ENCODE data around the gene ERFL.
A peak's percentile ranks its signal among the peaks of the same experiment; 100 is the strongest.

The ERFL gene

DNA sequence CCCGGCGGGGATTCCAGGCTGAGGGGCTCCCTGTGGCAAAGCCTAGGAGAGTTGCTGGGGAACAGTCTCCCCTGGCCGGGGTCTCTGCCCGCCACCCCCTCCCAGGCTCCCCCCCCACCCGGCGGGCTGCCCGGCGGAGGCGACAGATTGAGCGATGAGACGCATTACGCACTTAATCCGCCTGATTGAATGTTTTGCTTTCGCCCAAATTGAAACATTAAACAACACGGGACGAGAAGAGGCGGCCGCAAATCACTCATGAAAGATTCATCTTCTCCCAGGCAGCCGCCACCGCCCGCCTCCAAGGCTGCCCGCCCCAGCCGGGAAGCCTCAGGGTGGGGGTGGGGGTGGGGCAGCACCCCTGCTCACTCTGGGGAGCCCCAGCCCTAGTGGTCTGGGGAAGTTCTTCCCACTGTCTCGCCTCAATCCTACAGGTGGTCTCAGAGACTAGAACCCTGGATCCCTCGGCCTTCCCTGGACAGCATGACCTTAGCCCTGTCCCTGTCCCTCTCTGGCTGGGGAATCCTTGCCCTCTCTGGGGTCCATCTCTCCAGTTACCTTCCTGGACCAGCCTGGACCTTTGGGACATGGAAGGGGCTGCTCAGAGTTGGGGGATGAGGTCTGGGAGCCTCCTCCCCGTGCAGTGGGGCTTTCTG is 7.6 kb upstream of the ERFL start:
- no peak for DNase-seq (ENCODE audit: low read depth in 1 of 2, low spot score in 1 of 2)
- Histone ChIP-seq H3K27ac (replicated peaks) (no peak overlapping the region), H3K4me3 (replicated peaks; ENCODE audit: insufficient read depth, low read length) (no peak overlapping the region), H3K27me3 (ENCODE audit: insufficient read depth, poor library complexity, severe bottlenecking) (peaks cover 14% of the 10 kb centered on the region)
- TF ChIP-seq, protein P1, sequence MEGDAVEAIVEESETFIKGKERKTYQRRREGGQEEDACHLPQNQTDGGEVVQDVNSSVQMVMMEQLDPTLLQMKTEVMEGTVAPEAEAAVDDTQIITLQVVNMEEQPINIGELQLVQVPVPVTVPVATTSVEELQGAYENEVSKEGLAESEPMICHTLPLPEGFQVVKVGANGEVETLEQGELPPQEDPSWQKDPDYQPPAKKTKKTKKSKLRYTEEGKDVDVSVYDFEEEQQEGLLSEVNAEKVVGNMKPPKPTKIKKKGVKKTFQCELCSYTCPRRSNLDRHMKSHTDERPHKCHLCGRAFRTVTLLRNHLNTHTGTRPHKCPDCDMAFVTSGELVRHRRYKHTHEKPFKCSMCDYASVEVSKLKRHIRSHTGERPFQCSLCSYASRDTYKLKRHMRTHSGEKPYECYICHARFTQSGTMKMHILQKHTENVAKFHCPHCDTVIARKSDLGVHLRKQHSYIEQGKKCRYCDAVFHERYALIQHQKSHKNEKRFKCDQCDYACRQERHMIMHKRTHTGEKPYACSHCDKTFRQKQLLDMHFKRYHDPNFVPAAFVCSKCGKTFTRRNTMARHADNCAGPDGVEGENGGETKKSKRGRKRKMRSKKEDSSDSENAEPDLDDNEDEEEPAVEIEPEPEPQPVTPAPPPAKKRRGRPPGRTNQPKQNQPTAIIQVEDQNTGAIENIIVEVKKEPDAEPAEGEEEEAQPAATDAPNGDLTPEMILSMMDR (IDR thresholded peaks at IDR 0.05; ENCODE audit: insufficient read depth, low read length), result no peak
- TF ChIP-seq SPI1 (IDR thresholded peaks at IDR 0.05; ENCODE audit: borderline replicate concordance, low read depth) (no peak), POLR2AphosphoS5 (IDR thresholded peaks at IDR 0.05; ENCODE audit: low read depth) (no peak), GABPA (IDR thresholded peaks at IDR 0.05; ENCODE audit: low read depth) (no peak)
- TF ChIP-seq, protein P2, sequence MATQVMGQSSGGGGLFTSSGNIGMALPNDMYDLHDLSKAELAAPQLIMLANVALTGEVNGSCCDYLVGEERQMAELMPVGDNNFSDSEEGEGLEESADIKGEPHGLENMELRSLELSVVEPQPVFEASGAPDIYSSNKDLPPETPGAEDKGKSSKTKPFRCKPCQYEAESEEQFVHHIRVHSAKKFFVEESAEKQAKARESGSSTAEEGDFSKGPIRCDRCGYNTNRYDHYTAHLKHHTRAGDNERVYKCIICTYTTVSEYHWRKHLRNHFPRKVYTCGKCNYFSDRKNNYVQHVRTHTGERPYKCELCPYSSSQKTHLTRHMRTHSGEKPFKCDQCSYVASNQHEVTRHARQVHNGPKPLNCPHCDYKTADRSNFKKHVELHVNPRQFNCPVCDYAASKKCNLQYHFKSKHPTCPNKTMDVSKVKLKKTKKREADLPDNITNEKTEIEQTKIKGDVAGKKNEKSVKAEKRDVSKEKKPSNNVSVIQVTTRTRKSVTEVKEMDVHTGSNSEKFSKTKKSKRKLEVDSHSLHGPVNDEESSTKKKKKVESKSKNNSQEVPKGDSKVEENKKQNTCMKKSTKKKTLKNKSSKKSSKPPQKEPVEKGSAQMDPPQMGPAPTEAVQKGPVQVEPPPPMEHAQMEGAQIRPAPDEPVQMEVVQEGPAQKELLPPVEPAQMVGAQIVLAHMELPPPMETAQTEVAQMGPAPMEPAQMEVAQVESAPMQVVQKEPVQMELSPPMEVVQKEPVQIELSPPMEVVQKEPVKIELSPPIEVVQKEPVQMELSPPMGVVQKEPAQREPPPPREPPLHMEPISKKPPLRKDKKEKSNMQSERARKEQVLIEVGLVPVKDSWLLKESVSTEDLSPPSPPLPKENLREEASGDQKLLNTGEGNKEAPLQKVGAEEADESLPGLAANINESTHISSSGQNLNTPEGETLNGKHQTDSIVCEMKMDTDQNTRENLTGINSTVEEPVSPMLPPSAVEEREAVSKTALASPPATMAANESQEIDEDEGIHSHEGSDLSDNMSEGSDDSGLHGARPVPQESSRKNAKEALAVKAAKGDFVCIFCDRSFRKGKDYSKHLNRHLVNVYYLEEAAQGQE (IDR thresholded peaks at IDR 0.05; ENCODE audit: insufficient replicate concordance, low read depth), result no peak

DNA sequence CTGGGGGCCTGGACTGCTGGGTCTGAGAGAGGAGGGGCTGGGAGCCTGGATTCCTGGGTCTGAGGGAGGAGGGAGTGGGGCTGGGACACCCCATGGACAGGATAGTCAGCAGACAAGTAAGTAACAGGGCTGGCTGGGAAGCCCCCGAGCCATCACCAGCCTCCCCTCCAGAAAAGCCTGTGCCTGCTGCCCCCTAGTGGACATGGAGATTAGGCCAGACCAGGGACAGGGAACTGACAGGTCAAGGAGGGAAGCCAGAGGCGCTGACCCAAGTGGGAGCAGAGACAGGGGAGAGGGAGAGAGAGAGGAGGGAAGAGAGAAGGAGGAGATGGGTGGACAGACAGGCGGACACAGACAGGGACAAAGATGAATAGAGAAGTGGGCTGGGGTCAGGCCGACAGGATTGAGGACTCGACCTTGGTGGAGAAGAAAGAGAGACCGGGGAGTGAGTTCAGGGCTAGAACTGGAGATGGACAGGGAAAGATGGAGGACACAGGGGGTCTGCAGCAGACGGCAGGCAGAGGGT is 6.7 kb upstream of the ERFL start:
- TF ChIP-seq POLR2AphosphoS5 (IDR thresholded peaks at IDR 0.05; ENCODE audit: low read depth) (no peak), SPI1 (IDR thresholded peaks at IDR 0.05; ENCODE audit: borderline replicate concordance, low read depth) (no peak), GABPA (IDR thresholded peaks at IDR 0.05; ENCODE audit: low read depth) (no peak)
- TF ChIP-seq, protein P1 (IDR thresholded peaks at IDR 0.05; ENCODE audit: insufficient read depth, low read length), result peak; percentile 71
- H3K4me3 ChIP-seq (replicated peaks; ENCODE audit: insufficient read depth, low read length), result no peak overlapping the region
- DNase-seq (ENCODE audit: low read depth in 1 of 2, low spot score in 1 of 2), result peak in 1 of 2 experiments; percentile 61
- H3K27me3 ChIP-seq (ENCODE audit: insufficient read depth, poor library complexity, severe bottlenecking), result peaks cover 11% of the 10 kb centered on the region
- H3K27ac ChIP-seq (replicated peaks), result no peak overlapping the region

DNA sequence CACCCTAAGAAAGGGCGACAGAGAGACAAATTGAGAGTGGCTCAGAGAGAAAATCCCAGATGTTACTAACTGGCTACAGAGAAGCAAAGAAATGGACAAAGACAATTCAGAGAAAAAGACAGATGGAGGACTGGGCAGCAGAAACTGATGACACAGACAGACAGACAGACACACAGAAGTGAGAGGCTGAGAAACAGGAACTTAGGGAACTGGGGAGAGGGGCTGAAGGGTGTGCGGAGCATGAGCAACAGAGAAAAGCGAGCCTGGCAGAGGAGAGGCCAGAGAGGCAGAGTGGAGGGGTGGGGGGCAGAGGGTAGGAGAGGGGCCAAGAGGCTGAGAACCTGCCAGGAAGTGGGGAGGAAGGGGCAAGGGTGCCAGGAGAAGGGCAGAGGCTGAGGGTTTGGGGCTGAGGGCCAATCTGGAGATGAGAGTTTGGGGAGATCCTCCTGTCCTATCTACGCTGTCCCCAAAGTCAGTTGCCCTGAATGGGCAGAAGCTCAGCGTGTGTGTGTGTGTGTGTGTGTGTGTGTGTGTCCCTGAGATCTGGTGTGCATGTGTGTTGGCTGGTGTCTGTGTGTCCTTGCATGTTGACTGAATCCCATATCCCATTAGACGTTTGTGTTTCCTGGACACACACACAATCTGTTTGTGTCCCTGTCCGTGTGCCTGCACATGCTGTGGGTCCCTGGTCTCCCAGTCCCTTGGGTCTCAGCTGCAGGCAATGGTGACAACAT is 5.6 kb upstream of the ERFL start:
- TF ChIP-seq, protein P1 (IDR thresholded peaks at IDR 0.05; ENCODE audit: insufficient read depth, low read length), result no peak
- peak; percentile 19; the same call in 1 of the 2 replicates for TF ChIP-seq SPI1 (IDR thresholded peaks at IDR 0.05; ENCODE audit: borderline replicate concordance, low read depth)
- no peak overlapping the region for H3K27ac ChIP-seq (replicated peaks)

DNA sequence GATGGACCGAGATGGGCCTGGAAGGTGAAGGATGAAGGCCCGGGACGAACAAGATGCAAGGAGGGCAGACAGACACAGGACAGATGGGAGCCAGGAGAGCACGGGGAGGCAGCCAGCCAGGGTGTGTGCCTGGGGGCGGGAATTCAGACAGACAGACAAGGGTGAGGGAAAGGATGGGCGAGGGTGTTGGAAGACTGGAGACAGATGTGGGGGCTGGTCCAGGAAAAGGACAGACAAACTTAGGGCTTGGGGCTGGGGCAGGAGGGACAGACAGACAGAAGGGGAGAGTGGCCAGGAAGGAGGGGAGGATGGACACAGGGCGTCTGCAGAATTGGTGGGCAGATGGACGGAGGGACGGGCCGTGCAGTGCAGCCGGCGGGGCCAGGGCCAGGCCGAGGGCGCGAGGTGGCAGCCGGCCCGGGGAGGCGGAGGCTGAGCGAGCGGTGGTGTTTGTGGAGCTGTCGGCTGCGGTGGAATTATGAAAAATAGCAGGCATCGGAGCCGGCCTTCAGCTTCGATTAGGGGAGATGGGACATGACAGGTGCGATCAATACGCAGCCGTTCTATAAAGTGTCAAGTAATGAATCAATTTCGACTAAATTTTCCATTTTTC is 4.6 kb upstream of the ERFL start:
- TF ChIP-seq POLR2AphosphoS5 (IDR thresholded peaks at IDR 0.05; ENCODE audit: low read depth) (no peak), GABPA (IDR thresholded peaks at IDR 0.05; ENCODE audit: low read depth) (no peak), SPI1 (IDR thresholded peaks at IDR 0.05; ENCODE audit: borderline replicate concordance, low read depth) (no peak)
- TF ChIP-seq, protein P1 (IDR thresholded peaks at IDR 0.05; ENCODE audit: insufficient read depth, low read length), result no peak
- TF ChIP-seq, protein P2 (IDR thresholded peaks at IDR 0.05; ENCODE audit: insufficient replicate concordance, low read depth), result no peak
- Histone ChIP-seq H3K27me3 (ENCODE audit: insufficient read depth, poor library complexity, severe bottlenecking) (peaks cover 18% of the 10 kb centered on the region), H3K27ac (replicated peaks) (no peak overlapping the region), H3K4me3 (replicated peaks; ENCODE audit: insufficient read depth, low read length) (no peak overlapping the region)
- no peak for DNase-seq (ENCODE audit: low read depth in 1 of 2, low spot score in 1 of 2)

More for the DNA sequence above, 5.6 kb upstream of the ERFL start:
- Histone ChIP-seq H3K27me3 (ENCODE audit: insufficient read depth, poor library complexity, severe bottlenecking) (peaks cover 17% of the 10 kb centered on the region), H3K4me3 (replicated peaks; ENCODE audit: insufficient read depth, low read length) (no peak overlapping the region)
- DNase-seq (ENCODE audit: low read depth in 1 of 2, low spot score in 1 of 2), result peak in 1 of 2 experiments; percentile 59
